ENCODE results near the gene CTNNA1.

The CTNNA1 gene

GRCh38 chr5:138966236-138966985 is 213.2 kb downstream of the CTNNA1 start:
- no peak for DNase-seq
- ATAC-seq: no peak

- DNase-seq (no peak), ATAC-seq (no peak)
Measured at GRCh38 chr5:138967791-138968448, 214.7 kb downstream of the CTNNA1 start.

GRCh38 chr5:138968601-138969000 is 215.4 kb downstream of the CTNNA1 start:
- DNase-seq (no peak), ATAC-seq (no peak)

- ATAC-seq (no peak), DNase-seq (no peak)
Measured at GRCh38 chr5:138969323-138970002, 216.2 kb downstream of the CTNNA1 start.

GRCh38 chr5:138972230-138972629 is 219.0 kb downstream of the CTNNA1 start:
- no peak for ATAC-seq
- no peak for DNase-seq

GRCh38 chr5:138972836-138973235 is 219.6 kb downstream of the CTNNA1 start:
- ATAC-seq (no peak), DNase-seq (no peak)

- no peak for ATAC-seq
- DNase-seq: no peak
Measured at GRCh38 chr5:138974227-138975063, 221.2 kb downstream of the CTNNA1 start.

- DNase-seq: no peak
- peak; percentile 7 for ATAC-seq
Measured at GRCh38 chr5:138975098-138975847, 222.0 kb downstream of the CTNNA1 start.

GRCh38 chr5:138978080-138978479 is 224.9 kb downstream of the CTNNA1 start:
- ATAC-seq: no peak
- no peak for DNase-seq

GRCh38 chr5:138978581-138978980 is 225.4 kb downstream of the CTNNA1 start:
- ATAC-seq: no peak
- DNase-seq: no peak

- DNase-seq: peak; percentile 41
- peak; percentile 76 for ATAC-seq
Measured at GRCh38 chr5:138979684-138980280, 226.6 kb downstream of the CTNNA1 start.

GRCh38 chr5:138980441-138980840 is 227.2 kb downstream of the CTNNA1 start:
- no peak for DNase-seq
- ATAC-seq: no peak

- ATAC-seq (no peak), DNase-seq (no peak)
Measured at GRCh38 chr5:138981131-138981530, 227.9 kb downstream of the CTNNA1 start.

GRCh38 chr5:138981586-138981985 is 228.4 kb downstream of the CTNNA1 start:
- DNase-seq (peak; percentile 13), ATAC-seq (peak; percentile 63)

GRCh38 chr5:138983984-138984383 is 230.8 kb downstream of the CTNNA1 start:
- ATAC-seq (no peak), DNase-seq (no peak)
